Measurements from ENCODE around the gene GOT1.

GRCh38 chr10:99425204-99425603 lies 5.2 kb downstream of the GOT1 start:
- no peak for TF ChIP-seq POLR2AphosphoS5 (IDR thresholded peaks at IDR 0.05; ENCODE audit: insufficient read depth, low read depth, low read length)
- TF ChIP-seq POLR2A (IDR thresholded peaks at IDR 0.05; ENCODE audit: low read depth, low read length): no peak
- TF ChIP-seq GATA2 (IDR thresholded peaks at IDR 0.05; ENCODE audit: insufficient read depth, insufficient read length, low read depth, low read length): no peak
- TF ChIP-seq EZH2 (IDR thresholded peaks at IDR 0.05; ENCODE audit: borderline replicate concordance, low read depth, low read length, severe bottlenecking): no peak
- TF ChIP-seq, protein P1, sequence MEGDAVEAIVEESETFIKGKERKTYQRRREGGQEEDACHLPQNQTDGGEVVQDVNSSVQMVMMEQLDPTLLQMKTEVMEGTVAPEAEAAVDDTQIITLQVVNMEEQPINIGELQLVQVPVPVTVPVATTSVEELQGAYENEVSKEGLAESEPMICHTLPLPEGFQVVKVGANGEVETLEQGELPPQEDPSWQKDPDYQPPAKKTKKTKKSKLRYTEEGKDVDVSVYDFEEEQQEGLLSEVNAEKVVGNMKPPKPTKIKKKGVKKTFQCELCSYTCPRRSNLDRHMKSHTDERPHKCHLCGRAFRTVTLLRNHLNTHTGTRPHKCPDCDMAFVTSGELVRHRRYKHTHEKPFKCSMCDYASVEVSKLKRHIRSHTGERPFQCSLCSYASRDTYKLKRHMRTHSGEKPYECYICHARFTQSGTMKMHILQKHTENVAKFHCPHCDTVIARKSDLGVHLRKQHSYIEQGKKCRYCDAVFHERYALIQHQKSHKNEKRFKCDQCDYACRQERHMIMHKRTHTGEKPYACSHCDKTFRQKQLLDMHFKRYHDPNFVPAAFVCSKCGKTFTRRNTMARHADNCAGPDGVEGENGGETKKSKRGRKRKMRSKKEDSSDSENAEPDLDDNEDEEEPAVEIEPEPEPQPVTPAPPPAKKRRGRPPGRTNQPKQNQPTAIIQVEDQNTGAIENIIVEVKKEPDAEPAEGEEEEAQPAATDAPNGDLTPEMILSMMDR (IDR thresholded peaks at IDR 0.05; ENCODE audit: extremely low read depth in 1 of 2, insufficient read depth in 1 of 2, low read depth in 1 of 2, low read length in 2 of 2): no peak
- no peak for TF ChIP-seq JUN (IDR thresholded peaks at IDR 0.05; ENCODE audit: borderline replicate concordance, insufficient read depth, insufficient read length, low read depth)
- TF ChIP-seq, protein P2, sequence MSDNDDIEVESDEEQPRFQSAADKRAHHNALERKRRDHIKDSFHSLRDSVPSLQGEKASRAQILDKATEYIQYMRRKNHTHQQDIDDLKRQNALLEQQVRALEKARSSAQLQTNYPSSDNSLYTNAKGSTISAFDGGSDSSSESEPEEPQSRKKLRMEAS (IDR thresholded peaks at IDR 0.05; ENCODE audit: insufficient read depth, insufficient read length): no peak
- TF ChIP-seq FOS (IDR thresholded peaks at IDR 0.05; ENCODE audit: borderline replicate concordance, insufficient read depth, low read length): no peak

All from endothelial cell of umbilical vein (primary cell).